Esophagus mucosa (tissue), 1 donor: ENCODE data around the gene RHOH. TPM values are rescaled to one million over a fixed set of nuclear protein-coding genes. Genes with fewer than 3 reads are reported as not detected.

Experiments used
- total RNA-seq: library from RNA; stranded (reverse); gene quantifications from one replicate; pipeline ENCODE4 v1.2.4, GENCODE V29; 2023
- donor health status: DM: yes; HTN: yes; CAD: no.

The RHOH gene
- total RNA-seq, 1 donor from 2014 or later, result 1.2 TPM

Other genes starting within 250 kb of the RHOH start
- 49.7 TPM for gene PDS5A, start 219.1 kb upstream of the RHOH start, total RNA-seq
- 8.1 TPM for gene N4BP2, start 140.2 kb upstream of the RHOH start, total RNA-seq
- gene CHRNA9, start 138.3 kb downstream of the RHOH start, total RNA-seq, result not detected